ENCODE results near the gene ACVR1.

GRCh38 chr2:157900203-157900602 is 24.1 kb upstream of the ACVR1 start:
- TF ChIP-seq CTCF (IDR thresholded peaks at IDR 0.05) (no peak), POLR2A (IDR thresholded peaks at IDR 0.05) (no peak)

All from esophagus squamous epithelium (tissue), 4 donors.